Natural killer cell (primary cell): Measurements from ENCODE around the gene SIPA1L3. TPM values are rescaled to one million over a fixed set of nuclear protein-coding genes. Genes with fewer than 3 reads are reported as not detected.

Experiments
- ATAC-seq, 3 donors: fragments of 150-1000 bp in 2 of 3; fragments of 200-7000 bp in 1 of 3; cut with Tn5 transposase; 1 replicate in 1 of 3; 2 replicates in 2 of 3; pipeline ENCODE4 v1.10.0; 2021; ENCODE audit warnings: mild to moderate bottlenecking in 2 of 3, moderate library complexity in 2 of 3
- DNase-seq, 2 donors: peaks; one replicate each; pipeline versions ENCODE4 v3.0.0 to v3.0.0-alpha.2; 2013 to 2021; ENCODE audit warnings: mixed read lengths in 1 of 2
- H3K27ac ChIP-seq: one replicate; pipeline ENCODE4 v1.5.1; 2013; ENCODE audit warnings: mild to moderate bottlenecking, low read length
- H3K27me3 ChIP-seq: one replicate; pipeline ENCODE4 v1.6.1; 2013; ENCODE audit warnings: low read length; ENCODE audit not compliant: control insufficient read depth, insufficient read depth
- H3K36me3 ChIP-seq: one replicate; pipeline ENCODE4 v1.6.1; 2013; ENCODE audit warnings: low read length; ENCODE audit not compliant: control insufficient read depth, insufficient read depth
- H3K4me1 ChIP-seq: one replicate; pipeline ENCODE4 v1.6.1; 2013; ENCODE audit warnings: low read length; ENCODE audit not compliant: control insufficient read depth, insufficient read depth
- H3K4me3 ChIP-seq: one replicate; pipeline ENCODE4 v1.5.1; 2013; ENCODE audit warnings: low read length
- H3K9me3 ChIP-seq: one replicate; pipeline ENCODE4 v1.6.1; 2013; ENCODE audit warnings: low read length; ENCODE audit not compliant: control insufficient read depth, insufficient read depth
- H3K27ac Mint-ChIP-seq, 2 donors: one replicate each; pipeline ENCODE4 v1.8.0; 2022; ENCODE audit warnings: mild to moderate bottlenecking in 2 of 2, mixed read lengths in 2 of 2, moderate library complexity in 1 of 2
- H3K27me3 Mint-ChIP-seq, 2 donors: one replicate each; pipeline ENCODE4 v1.8.0; 2022; ENCODE audit warnings: low read depth in 2 of 2, mixed read lengths in 2 of 2
- H3K36me3 Mint-ChIP-seq: one replicate; pipeline ENCODE4 v1.8.0; 2022; ENCODE audit warnings: mixed read lengths
- H3K4me1 Mint-ChIP-seq, 2 donors: one replicate each; pipeline ENCODE4 v1.8.0; 2022; ENCODE audit warnings: mixed read lengths in 2 of 2
- H3K4me3 Mint-ChIP-seq: one replicate; pipeline ENCODE4 v1.8.0; 2022; ENCODE audit warnings: mild to moderate bottlenecking, moderate library complexity, mixed read lengths
- H3K9me3 Mint-ChIP-seq, 2 donors: one replicate each; pipeline ENCODE4 v1.8.0; 2022; ENCODE audit warnings: mixed read lengths in 2 of 2
- WGBS: methylation state at CpG from one replicate; pipeline ENCODE4 v1.1.7; 2013; ENCODE audit warnings: missing lambda C conversion rate; ENCODE audit not compliant: insufficient coverage; 5-methylcytosine and 5-hydroxymethylcytosine counted together
- intact Hi-C: fragments of 100-400 bp; cut with micrococcal nuclease; formaldehyde crosslinking; loops from one replicate; pipeline ENCODE4 v1.14.2; 2022
- total RNA-seq, 4 donors: library from RNA; stranded (reverse); fragments of 120-200 nt in 1 of 4; gene quantifications; one replicate each; pipeline versions ENCODE4 v1.2.3 to v1.2.4, GENCODE V29; 2013 to 2022
- TF ChIP-seq, protein P1 (sequence below): fragments of 200-600 bp; IDR thresholded peaks from one replicate; pipeline ENCODE4 v1.8.0; 2022; ENCODE audit warnings: antibody characterized with exemption

The SIPA1L3 gene
- total RNA-seq, 3 donors from 2014 or later (not counting 1 experiment from before 2014, with no cell fraction given) = 34.4 to 35.8 (median 35.4) TPM

DNA sequence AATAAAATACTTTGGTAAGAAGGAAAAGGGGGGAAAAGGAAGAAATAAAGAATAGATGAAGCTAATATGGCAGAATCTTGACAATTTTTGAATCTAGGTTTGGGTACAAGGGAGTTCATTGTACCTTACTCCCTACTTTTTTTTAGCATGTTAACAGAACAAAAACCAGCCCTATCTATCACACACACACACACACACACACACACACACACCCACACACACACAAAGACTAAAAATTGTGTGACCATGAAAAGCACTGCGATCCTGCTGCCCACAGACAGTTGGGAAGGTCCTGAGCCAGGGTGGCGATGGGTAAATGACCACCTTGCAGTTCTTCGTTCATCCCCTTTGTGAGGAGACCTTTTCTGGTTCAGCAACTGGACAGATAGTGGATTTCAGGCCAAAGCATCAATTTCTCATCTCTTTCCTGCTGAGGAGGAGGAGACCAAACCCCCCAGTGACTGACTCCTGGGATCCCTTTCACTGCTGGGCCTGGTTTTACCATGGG, 91.8 kb downstream of the SIPA1L3 start:
- Histone ChIP-seq H3K36me3 (no peaks in the 10 kb centered on the region), H3K27me3 (no peaks in the 10 kb centered on the region), H3K4me3 (no peak overlapping the region), H3K27ac (no peak overlapping the region), H3K4me1 (peaks cover 13% of the 10 kb centered on the region), H3K9me3 (no peaks in the 10 kb centered on the region)
- ATAC-seq (no peak), DNase-seq (no peak)
- Mint-ChIP-seq H3K27ac (no peak overlapping the region), H3K27me3 (no peaks in the 10 kb centered on the region), H3K4me1 (peaks cover 9 to 12% of the 10 kb centered on the region in 2 donors), H3K9me3 (no peaks in the 10 kb centered on the region), H3K4me3 (no peak overlapping the region), H3K36me3 (no peaks in the 10 kb centered on the region)
- intact Hi-C loops = no loop called here
- TF ChIP-seq, protein P1, sequence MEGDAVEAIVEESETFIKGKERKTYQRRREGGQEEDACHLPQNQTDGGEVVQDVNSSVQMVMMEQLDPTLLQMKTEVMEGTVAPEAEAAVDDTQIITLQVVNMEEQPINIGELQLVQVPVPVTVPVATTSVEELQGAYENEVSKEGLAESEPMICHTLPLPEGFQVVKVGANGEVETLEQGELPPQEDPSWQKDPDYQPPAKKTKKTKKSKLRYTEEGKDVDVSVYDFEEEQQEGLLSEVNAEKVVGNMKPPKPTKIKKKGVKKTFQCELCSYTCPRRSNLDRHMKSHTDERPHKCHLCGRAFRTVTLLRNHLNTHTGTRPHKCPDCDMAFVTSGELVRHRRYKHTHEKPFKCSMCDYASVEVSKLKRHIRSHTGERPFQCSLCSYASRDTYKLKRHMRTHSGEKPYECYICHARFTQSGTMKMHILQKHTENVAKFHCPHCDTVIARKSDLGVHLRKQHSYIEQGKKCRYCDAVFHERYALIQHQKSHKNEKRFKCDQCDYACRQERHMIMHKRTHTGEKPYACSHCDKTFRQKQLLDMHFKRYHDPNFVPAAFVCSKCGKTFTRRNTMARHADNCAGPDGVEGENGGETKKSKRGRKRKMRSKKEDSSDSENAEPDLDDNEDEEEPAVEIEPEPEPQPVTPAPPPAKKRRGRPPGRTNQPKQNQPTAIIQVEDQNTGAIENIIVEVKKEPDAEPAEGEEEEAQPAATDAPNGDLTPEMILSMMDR = no peak
- WGBS = 98% methylated on average over 3 of the region's 3 CpGs

DNA sequence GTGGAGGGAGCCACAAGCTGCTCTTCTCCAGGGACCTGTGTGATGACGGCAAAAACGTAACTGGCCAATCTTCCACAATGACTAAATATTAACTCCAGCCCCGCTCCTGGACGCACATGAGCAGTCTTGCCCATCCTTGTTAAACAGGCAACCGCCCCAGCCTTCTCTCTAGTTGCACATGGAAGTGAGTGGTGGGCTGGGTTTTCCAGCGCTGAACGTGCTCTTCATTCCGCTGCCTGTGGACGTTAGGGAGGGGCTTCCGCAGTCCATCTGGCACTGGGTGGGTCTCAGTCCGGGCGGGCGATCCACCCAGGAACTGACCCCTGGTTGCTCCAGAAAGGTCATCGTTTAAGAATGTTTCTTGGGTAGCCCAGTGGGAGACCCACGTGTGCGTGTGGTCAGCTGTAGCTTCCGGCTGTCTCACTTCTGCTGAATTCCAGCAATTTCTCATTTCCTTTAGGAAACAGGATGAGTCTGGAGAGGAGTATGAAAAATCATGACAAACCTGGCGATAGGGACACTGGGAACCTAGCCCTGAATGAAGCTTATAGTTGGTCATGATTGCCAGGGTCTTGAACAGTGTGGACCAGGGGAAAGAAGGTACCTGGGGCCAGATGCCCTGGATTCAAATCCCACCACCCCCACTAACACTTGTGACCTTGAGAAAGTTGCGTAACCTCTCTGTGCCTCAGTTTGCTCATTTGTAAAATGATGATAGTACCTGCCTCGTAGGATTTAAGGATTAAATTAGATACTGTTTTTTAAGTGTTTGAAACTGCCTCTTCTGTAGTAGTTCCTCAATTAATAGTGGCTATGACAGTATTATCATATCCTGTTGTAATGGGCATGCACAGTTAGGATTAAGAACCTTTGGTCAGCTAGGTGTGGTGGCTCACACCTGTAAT, 92.6 kb downstream of the SIPA1L3 start:
- no peak for ATAC-seq
- Mint-ChIP-seq H3K36me3 (no peaks in the 10 kb centered on the region), H3K27me3 (no peaks in the 10 kb centered on the region), H3K27ac (no peak overlapping the region), H3K9me3 (no peaks in the 10 kb centered on the region), H3K4me3 (no peak overlapping the region), H3K4me1 (peaks cover 7 to 9% of the 10 kb centered on the region in 2 donors)
- H3K27ac ChIP-seq = no peak overlapping the region
- intact Hi-C loops = no loop called here
- H3K27me3 ChIP-seq = no peaks in the 10 kb centered on the region
- H3K4me3 ChIP-seq = no peak overlapping the region
- TF ChIP-seq, protein P1 = no peak
- no peak for DNase-seq
- peaks cover 20% of the 10 kb centered on the region for H3K4me1 ChIP-seq
- H3K9me3 ChIP-seq = no peaks in the 10 kb centered on the region
- 94% methylated on average over 20 of the region's 20 CpGs for WGBS
- H3K36me3 ChIP-seq = no peaks in the 10 kb centered on the region

DNA sequence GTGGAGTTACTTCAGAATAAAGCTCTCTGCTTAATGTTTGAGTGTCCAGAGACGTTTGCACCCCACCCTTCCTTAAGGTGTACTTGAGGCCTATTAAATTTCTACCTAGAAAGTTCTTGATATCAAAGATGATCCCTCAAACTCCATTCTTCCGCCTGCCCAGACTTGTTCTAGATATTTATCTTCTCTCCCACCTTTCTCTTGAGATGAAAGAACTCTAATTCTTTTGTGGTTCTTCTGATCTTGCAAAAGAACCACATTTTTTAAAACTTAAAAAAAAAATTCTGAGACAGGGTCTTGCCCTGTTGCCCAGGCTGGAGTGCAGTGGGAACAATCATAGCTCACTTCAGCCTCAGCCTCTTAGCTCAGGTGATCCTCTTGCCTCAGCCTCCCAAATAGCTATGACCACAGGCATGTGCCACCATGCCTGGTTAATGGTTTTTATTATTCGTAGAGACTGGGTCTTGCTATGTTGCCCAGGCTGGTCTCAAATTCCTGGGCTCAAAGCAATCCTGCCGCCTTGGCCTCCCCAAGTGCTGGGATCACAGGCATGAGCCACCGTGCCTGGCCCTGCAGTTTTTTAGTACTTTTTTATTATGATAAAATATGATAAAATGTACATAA, 94.3 kb downstream of the SIPA1L3 start:
- H3K4me1 ChIP-seq = peaks cover 34% of the 10 kb centered on the region
- no peak overlapping the region for H3K4me3 Mint-ChIP-seq
- intact Hi-C loops = no loop called here
- no peak overlapping the region for H3K27ac Mint-ChIP-seq
- WGBS = 84% methylated on average over 4 of the region's 5 CpGs
- H3K36me3 ChIP-seq = no peaks in the 10 kb centered on the region
- H3K36me3 Mint-ChIP-seq = no peaks in the 10 kb centered on the region
- TF ChIP-seq, protein P1 = no peak
- peaks cover 2 to 11% of the 10 kb centered on the region in 2 donors for H3K4me1 Mint-ChIP-seq
- no peaks in the 10 kb centered on the region for H3K9me3 ChIP-seq
- no peaks in the 10 kb centered on the region for H3K27me3 Mint-ChIP-seq
- H3K4me3 ChIP-seq = no peak overlapping the region
- H3K27me3 ChIP-seq = no peaks in the 10 kb centered on the region
- DNase-seq (no peak), ATAC-seq (no peak)
- H3K27ac ChIP-seq = no peak overlapping the region
- H3K9me3 Mint-ChIP-seq = no peaks in the 10 kb centered on the region
